IMR-90 (cell line): ENCODE measurements around the gene TBC1D9B. TPM values are rescaled to one million over a fixed set of nuclear protein-coding genes. Genes with fewer than 3 reads are reported as not detected.
A peak's percentile ranks its signal among the peaks of the same experiment; 100 is the strongest.

Experiments used
- ATAC-seq: fragments of 200-7000 bp; cut with Tn5 transposase; 2 replicates; pipeline ENCODE4 v1.9.1; 2020; ENCODE audit warnings: low read depth, mild to moderate bottlenecking, moderate library complexity
- BruUV-seq: library from RNA; stranded (reverse); fragments of 400-500 nt; replicated peaks from 2 replicates; lab custom pipeline; 2021; lab: Mats Ljungman, UMichigan
- CTCF ChIA-PET: fragments of 300-600 bp; formaldehyde crosslinking; extraction: SDS; loops from one replicate; lab custom pipeline; 2021; ENCODE audit warnings: antibody characterized with exemption; lab: Yijun Ruan, JAX
- POLR2A ChIA-PET: fragments of 300-600 bp; sonication (Branson Sonifier 250); formaldehyde crosslinking; loops from one replicate; lab custom pipeline; 2022; ENCODE audit warnings: antibody characterized with exemption; ENCODE audit not compliant: unreplicated experiment; lab: Charles Lee
- DNase-seq: peaks from one replicate; pipeline ENCODE4 v3.0.0; 2013
- H2AFZ ChIP-seq: replicated peaks from 2 replicates; pipeline ENCODE3; 2013; ENCODE audit warnings: low read length, mild to moderate bottlenecking; ENCODE audit not compliant: poor library complexity
- H2AK5ac ChIP-seq: 2 replicates; pipeline ENCODE4 v1.6.1; 2013; ENCODE audit warnings: low read depth, low read length, inconsistent platforms
- H2AK9ac ChIP-seq: replicated peaks from 2 replicates; pipeline ENCODE3; 2013; ENCODE audit warnings: mild to moderate bottlenecking, low read depth, low read length, moderate library complexity; ENCODE audit not compliant: poor library complexity
- H2BK120ac ChIP-seq: 2 replicates; pipeline ENCODE4 v1.6.1; 2013; ENCODE audit warnings: low read depth, low read length, inconsistent platforms
- H2BK15ac ChIP-seq: 3 replicates; pipeline ENCODE4 v1.6.1; 2013; ENCODE audit warnings: low read depth, low read length, inconsistent platforms
- H2BK20ac ChIP-seq: 2 replicates; pipeline ENCODE4 v1.6.1; 2013; ENCODE audit warnings: low read depth, mild to moderate bottlenecking, inconsistent platforms, low read length, moderate library complexity
- H2BK5ac ChIP-seq: 2 replicates; pipeline ENCODE4 v1.6.1; 2013; ENCODE audit warnings: mild to moderate bottlenecking, low read depth, low read length, inconsistent platforms; ENCODE audit not compliant: poor library complexity, severe bottlenecking
- H3K14ac ChIP-seq: replicated peaks from 2 replicates; pipeline ENCODE4 v1.6.1; 2013; ENCODE audit warnings: low read depth, low read length, inconsistent platforms
- H3K18ac ChIP-seq: 2 replicates; pipeline ENCODE4 v1.6.1; 2013; ENCODE audit warnings: low read depth, low read length, control low read depth
- H3K23ac ChIP-seq: 2 replicates; pipeline ENCODE4 v1.6.1; 2013; ENCODE audit warnings: low read depth, low read length, inconsistent platforms
- H3K27ac ChIP-seq: 2 replicates; pipeline ENCODE4 v1.5.1; 2013; ENCODE audit warnings: mild to moderate bottlenecking, control low read depth, low read length; ENCODE audit not compliant: insufficient read depth
- H3K27me3 ChIP-seq: 2 replicates; pipeline ENCODE4 v1.6.1; 2013; ENCODE audit warnings: low read length; ENCODE audit not compliant: control insufficient read depth, insufficient read depth
- H3K36me3 ChIP-seq: 2 replicates; pipeline ENCODE4 v1.6.1; 2013; ENCODE audit warnings: low read length, mixed read lengths; ENCODE audit not compliant: control insufficient read depth, insufficient read depth
- H3K4ac ChIP-seq: 2 replicates; pipeline ENCODE4 v1.6.1; 2013; ENCODE audit warnings: low read depth, low read length, inconsistent platforms
- H3K4me1 ChIP-seq: 2 replicates; pipeline ENCODE4 v1.6.1; 2013; ENCODE audit warnings: low read length, mixed read lengths; ENCODE audit not compliant: control insufficient read depth, insufficient read depth
- H3K4me2 ChIP-seq: 2 replicates; pipeline ENCODE4 v1.6.1; 2013; ENCODE audit warnings: low read depth, mild to moderate bottlenecking, control low read depth, low read length, moderate library complexity
- H3K4me3 ChIP-seq: 2 replicates; pipeline ENCODE4 v1.5.1; 2013; ENCODE audit warnings: low read depth, mild to moderate bottlenecking, control low read depth, low read length, moderate library complexity; ENCODE audit not compliant: insufficient read depth
- H3K56ac ChIP-seq: 2 replicates; pipeline ENCODE4 v1.6.1; 2013; ENCODE audit warnings: low read length, inconsistent platforms; ENCODE audit not compliant: insufficient read depth; ENCODE audit errors: extremely low read depth
- H3K79me1 ChIP-seq, 2 experiments: 2 replicates each; pipeline ENCODE4 v1.6.1; 2013; ENCODE audit warnings: low read length in 2 of 2, inconsistent platforms in 1 of 2, low read depth in 1 of 2
- H3K9ac ChIP-seq: 2 replicates; pipeline ENCODE4 v1.6.1; 2013; ENCODE audit warnings: low read depth, low read length, control low read depth
- H3K9me1 ChIP-seq: 2 replicates; pipeline ENCODE4 v1.6.1; 2013; ENCODE audit warnings: low read length, inconsistent platforms; ENCODE audit not compliant: insufficient read depth
- H3K9me3 ChIP-seq: 2 replicates; pipeline ENCODE4 v1.6.1; 2013; ENCODE audit warnings: low read length; ENCODE audit not compliant: control insufficient read depth, insufficient read depth
- H4K20me1 ChIP-seq: 2 replicates; pipeline ENCODE4 v1.6.1; 2013; ENCODE audit warnings: low read length, inconsistent platforms; ENCODE audit not compliant: insufficient read depth
- H4K5ac ChIP-seq: 2 replicates; pipeline ENCODE4 v1.6.1; 2013; ENCODE audit warnings: mild to moderate bottlenecking, low read depth, low read length, control low read depth
- H4K8ac ChIP-seq, 2 experiments: 2 replicates each; pipeline ENCODE4 v1.6.1; 2013; ENCODE audit warnings: low read depth in 2 of 2, low read length in 2 of 2, control low read depth in 1 of 2, inconsistent platforms in 1 of 2
- H4K91ac ChIP-seq: 2 replicates; pipeline ENCODE4 v1.6.1; 2013; ENCODE audit warnings: low read depth, low read length, inconsistent platforms; ENCODE audit not compliant: insufficient read depth
- BHLHE40 ChIP-seq: fragments of 150-350 bp; IDR thresholded peaks from 2 replicates; pipeline ENCODE4 v1.6.1; 2016; ENCODE audit warnings: mild to moderate bottlenecking, low read depth, low read length
- CEBPB ChIP-seq: IDR thresholded peaks from 2 replicates; pipeline ENCODE4 v1.6.1; 2012; ENCODE audit warnings: low read depth, low read length, improper control_type of control experiment
- CHD1 ChIP-seq: IDR thresholded peaks from 2 replicates; pipeline ENCODE4 v1.6.1; 2012; ENCODE audit warnings: low read depth, low read length, improper control_type of control experiment
- CTCF ChIP-seq: conservative IDR thresholded peaks from 2 replicates; pipeline ENCODE4 v1.5.1; 2012; ENCODE audit warnings: mild to moderate bottlenecking, low read depth, low read length, improper control_type of control experiment
- FOS ChIP-seq: fragments of 150-350 bp; IDR thresholded peaks from 2 replicates; pipeline ENCODE4 v1.6.1; 2016; ENCODE audit warnings: low read depth, low read length
- MAFK ChIP-seq: IDR thresholded peaks from 2 replicates; pipeline ENCODE4 v1.6.1; 2012; ENCODE audit warnings: low read depth, low read length, improper control_type of control experiment
- MAZ ChIP-seq: IDR thresholded peaks from 2 replicates; pipeline ENCODE4 v1.6.1; 2012; ENCODE audit warnings: low read depth, mild to moderate bottlenecking, low read length, improper control_type of control experiment, moderate library complexity, borderline replicate concordance
- MXI1 ChIP-seq: IDR thresholded peaks from 2 replicates; pipeline ENCODE4 v1.6.1; 2012; ENCODE audit warnings: low read depth, mild to moderate bottlenecking, low read length, moderate library complexity, borderline replicate concordance
- NFE2L2 ChIP-seq: fragments of 150-350 bp; IDR thresholded peaks from 2 replicates; pipeline ENCODE4 v1.6.1; 2016; ENCODE audit warnings: low read depth, mild to moderate bottlenecking, low read length
- POLR2A ChIP-seq: IDR thresholded peaks from 2 replicates; pipeline ENCODE4 v1.6.1; 2012; ENCODE audit warnings: mild to moderate bottlenecking, low read depth, low read length
- RAD21 ChIP-seq: IDR thresholded peaks from 2 replicates; pipeline ENCODE4 v1.6.1; 2012; ENCODE audit warnings: low read length, improper control_type of control experiment
- RCOR1 ChIP-seq: IDR thresholded peaks from 2 replicates; pipeline ENCODE4 v1.6.1; 2012; ENCODE audit warnings: mild to moderate bottlenecking, low read length, improper control_type of control experiment; ENCODE audit not compliant: insufficient replicate concordance
- RFX5 ChIP-seq: IDR thresholded peaks from 2 replicates; pipeline ENCODE4 v1.8.0; 2012; ENCODE audit warnings: low read depth, mild to moderate bottlenecking, low read length, moderate library complexity
- SMC3 ChIP-seq: fragments of 150-350 bp; IDR thresholded peaks from 2 replicates; pipeline ENCODE4 v1.6.1; 2016; ENCODE audit warnings: low read depth, mild to moderate bottlenecking, antibody characterized with exemption, low read length, moderate library complexity
- USF2 ChIP-seq: fragments of 150-350 bp; IDR thresholded peaks from 2 replicates; pipeline ENCODE4 v1.6.1; 2017; ENCODE audit warnings: mild to moderate bottlenecking, antibody characterized with exemption, low read length, low read depth
- WGBS, 2 experiments: methylation state at CpG; one replicate each; pipeline versions ENCODE4 v1.1.5 to v1.1.7; 2013; ENCODE audit warnings: missing lambda C conversion rate in 2 of 2; ENCODE audit not compliant: insufficient read length in 1 of 2; ENCODE audit errors: extremely low coverage in 2 of 2; 5-methylcytosine and 5-hydroxymethylcytosine counted together
- dilution Hi-C: fragments of 300-500 bp; cut with HindIII; formaldehyde crosslinking; loops from one replicate; pipeline ENCODE4 v1.14.3; 2018; ENCODE audit warnings: low sequenced_read_pairs; ENCODE audit not compliant: unreplicated experiment
- in situ Hi-C: fragments of 300-500 bp; cut with MboI; formaldehyde crosslinking; loops from 3 replicates; pipeline ENCODE4 v1.14.3; 2019; ENCODE audit warnings: low sequenced_read_pairs, inconsistent platforms, mixed read lengths
- intact Hi-C: fragments of 100-400 bp; cut with micrococcal nuclease; formaldehyde crosslinking; loops from 2 replicates; pipeline ENCODE4 v1.10.0; 2022
- polyA plus RNA-seq, 3 experiments: library from polyadenylated mRNA; depleted of rRNA; stranded (reverse); fragments of >200 nt; gene quantifications; 2 replicates each; pipeline ENCODE4 v1.2.3, GENCODE V29; 2012; ENCODE audit warnings: low replicate concordance in 1 of 3
- total RNA-seq: library from RNA; depleted of rRNA; stranded (reverse); fragments of >200 nt; gene quantifications from 2 replicates; pipeline ENCODE4 v1.2.3, GENCODE V29; 2012
- TF ChIP-seq, protein P1 (sequence below): fragments of 150-350 bp; IDR thresholded peaks from 2 replicates; pipeline ENCODE4 v1.6.1; 2016; ENCODE audit warnings: low read depth, mild to moderate bottlenecking, low read length, moderate library complexity, borderline replicate concordance

The TBC1D9B gene
- total and polyA plus RNA-seq, 2 of the 4 experiments (the other 2 are of a cell fraction): 58.6 to 78.1 TPM

DNA sequence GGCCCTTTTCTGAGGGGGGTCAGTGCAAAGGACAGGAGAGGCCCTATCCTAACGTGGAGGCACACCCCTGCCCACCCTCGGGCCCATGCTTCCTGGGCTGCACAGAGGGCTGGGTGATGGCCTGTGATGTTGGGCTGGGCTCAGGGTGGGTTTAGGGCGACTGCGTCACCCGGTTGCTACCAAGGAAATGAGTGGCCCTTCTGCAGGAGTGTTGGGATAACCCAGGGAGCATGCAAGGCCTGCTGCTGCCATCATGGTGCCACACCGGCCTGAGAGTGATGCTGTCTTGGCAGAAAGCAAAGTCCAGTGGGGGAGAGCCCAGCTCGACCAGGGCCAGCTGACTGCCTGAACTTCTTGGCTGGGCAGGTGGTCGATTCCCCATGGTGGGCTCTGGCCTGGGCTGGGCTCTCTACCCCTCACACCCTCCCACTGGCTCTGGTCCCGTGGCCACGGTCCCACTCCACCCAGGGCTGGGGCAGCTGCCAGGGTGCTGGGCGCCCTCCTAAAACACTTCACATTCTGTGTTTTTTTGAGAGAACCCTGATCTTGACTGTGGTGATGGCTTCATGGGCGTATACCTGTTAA lies 27.5 kb downstream of the TBC1D9B start:
- Histone ChIP-seq H3K27ac (no peak overlapping the region), H3K18ac (no peak overlapping the region), H2AK5ac (no peak overlapping the region), H2BK15ac (no peak overlapping the region), H3K23ac (no peak overlapping the region), H4K8ac (no peak overlapping the region), H3K4me1 (no peaks in the 10 kb centered on the region), H4K91ac (no peak overlapping the region), H3K4me2 (no peak overlapping the region), H4K20me1 (no peaks in the 10 kb centered on the region), H2BK120ac (no peak overlapping the region), H3K9me3 (peaks cover 11% of the 10 kb centered on the region), H3K9me1 (no peaks in the 10 kb centered on the region), H3K14ac (no peak overlapping the region), H3K27me3 (no peaks in the 10 kb centered on the region), H3K4me3 (no peak overlapping the region), H2BK20ac (no peak overlapping the region), H3K56ac (no peak overlapping the region), H2BK5ac (no peak overlapping the region), H2AK9ac (no peak overlapping the region), H3K36me3 (peaks cover 56% of the 10 kb centered on the region), H2AFZ (peak overlapping the region; percentile 21), H3K79me1 (peaks cover 0 to 5% of the 10 kb centered on the region in 2 experiments; a peak in 3 of 4 replicates), H3K9ac (no peak overlapping the region), H4K5ac (no peak overlapping the region), H3K4ac (no peak overlapping the region)
- no TSS peak for BruUV-seq
- ATAC-seq: no peak
- 100% methylated on average over 1 of the region's 12 CpGs; no CpG with 5 or more reads in 1 of the 2 experiments for WGBS, 2 experiments
- TF ChIP-seq SMC3 (no peak), RCOR1 (no peak), CHD1 (no peak), RFX5 (no peak), CTCF (no peak), CEBPB (no peak), USF2 (no peak), POLR2A (no peak), MAFK (no peak), FOS (no peak), MAZ (no peak), NFE2L2 (no peak), BHLHE40 (no peak), RAD21 (no peak), MXI1 (no peak)
- TF ChIP-seq, protein P1, sequence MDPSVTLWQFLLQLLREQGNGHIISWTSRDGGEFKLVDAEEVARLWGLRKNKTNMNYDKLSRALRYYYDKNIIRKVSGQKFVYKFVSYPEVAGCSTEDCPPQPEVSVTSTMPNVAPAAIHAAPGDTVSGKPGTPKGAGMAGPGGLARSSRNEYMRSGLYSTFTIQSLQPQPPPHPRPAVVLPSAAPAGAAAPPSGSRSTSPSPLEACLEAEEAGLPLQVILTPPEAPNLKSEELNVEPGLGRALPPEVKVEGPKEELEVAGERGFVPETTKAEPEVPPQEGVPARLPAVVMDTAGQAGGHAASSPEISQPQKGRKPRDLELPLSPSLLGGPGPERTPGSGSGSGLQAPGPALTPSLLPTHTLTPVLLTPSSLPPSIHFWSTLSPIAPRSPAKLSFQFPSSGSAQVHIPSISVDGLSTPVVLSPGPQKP: no peak
- intact Hi-C loops: no loop called here
- dilution Hi-C loops: no loop called here
- DNase-seq: no peak
- POLR2A ChIA-PET: no interaction called here
- in situ Hi-C loops: no loop called here
- CTCF ChIA-PET: no interaction called here
